ENCODE data around the gene SLC27A5. TPM values are rescaled to one million over a fixed set of nuclear protein-coding genes. Genes with fewer than 3 reads are reported as not detected.
A peak's percentile ranks its signal among the peaks of the same experiment; 100 is the strongest.

Gene SLC27A5
- total and polyA plus RNA-seq, 2 of the 13 experiments (the other 11 are each of a cell fraction or from before 2014, with no cell fraction given) = 30.3 to 40.2 TPM

- TF ChIP-seq HMGXB4 (CRISPR knock-in tag; IDR thresholded peaks at IDR 0.05; ENCODE audit: borderline replicate concordance in 1 of 2, low read depth in 1 of 2) = peak; percentile 40 to 75; a peak in 3 of 4 replicates
- no peak for TF ChIP-seq SIX1 (CRISPR knock-in tag; IDR thresholded peaks at IDR 0.05; ENCODE audit: borderline replicate concordance)
- peak; percentile 93 for TF ChIP-seq TFDP2 (CRISPR knock-in tag; IDR thresholded peaks at IDR 0.05)
- TF ChIP-seq ARID5B (CRISPR knock-in tag; IDR thresholded peaks at IDR 0.05) = peak; percentile 49
- TF ChIP-seq ZNF136 (CRISPR knock-in tag; IDR thresholded peaks at IDR 0.05; ENCODE audit: low read depth) = peak; percentile 74; the same call in 1 of the 2 replicates
- no peak for TF ChIP-seq ZNF7 (CRISPR knock-in tag; IDR thresholded peaks at IDR 0.05)
- TF ChIP-seq ZFAT (CRISPR knock-in tag; conservative IDR thresholded peaks at IDR 0.05) = no peak
- no peak for TF ChIP-seq GLMP (CRISPR knock-in tag; IDR thresholded peaks at IDR 0.05; ENCODE audit: borderline replicate concordance)
- peak; percentile 29; the same call in 1 of the 2 replicates for TF ChIP-seq ZNF274 (CRISPR knock-in tag; IDR thresholded peaks at IDR 0.05)
- peak; percentile 73 for TF ChIP-seq PHF20 (CRISPR knock-in tag; IDR thresholded peaks at IDR 0.05)
- 0 out of 2 replicates have a peak, but pooled peaks have one; percentile 54 for TF ChIP-seq REPIN1 (CRISPR knock-in tag; IDR thresholded peaks at IDR 0.05; ENCODE audit: borderline replicate concordance, low read depth)
- no peak for TF ChIP-seq BCLAF1 (IDR thresholded peaks at IDR 0.05)
- no peak for TF ChIP-seq TRIM24 (CRISPR knock-in tag; IDR thresholded peaks at IDR 0.05)
- peak; percentile 59; the same call in 1 of the 2 replicates for TF ChIP-seq ZNF768 (CRISPR knock-in tag; IDR thresholded peaks at IDR 0.05)
- TF ChIP-seq ZBTB21 (CRISPR knock-in tag; IDR thresholded peaks at IDR 0.05) = no peak
- no peak for TF ChIP-seq ARID2 (CRISPR knock-in tag; IDR thresholded peaks at IDR 0.05; ENCODE audit: borderline replicate concordance)
- no peak; the same call in 1 of the 2 replicates for TF ChIP-seq ZNF75D (CRISPR knock-in tag; IDR thresholded peaks at IDR 0.05; ENCODE audit: borderline replicate concordance)
Measured at GRCh38 chr19:58559275-58560006, 47.6 kb upstream of the SLC27A5 start (continued).

All from HepG2 (cell line).